Panc1 (cell line): ENCODE results near the gene ATXN1. TPM values are rescaled to one million over a fixed set of nuclear protein-coding genes. Genes with fewer than 3 reads are reported as not detected.

Experiments
- ATAC-seq: fragments of 200-7000 bp; cut with Tn5 transposase; 2 replicates; pipeline ENCODE4 v1.9.1; 2020; ENCODE audit warnings: mild to moderate bottlenecking, moderate library complexity
- BruUV-seq: library from RNA; stranded (reverse); fragments of 400-500 nt; replicated peaks from 2 replicates; lab custom pipeline; 2021; lab: Mats Ljungman, UMichigan
- CTCF ChIA-PET: fragments of 300-600 bp; sonication (Branson Sonifier 250); formaldehyde crosslinking; loops from one replicate; lab custom pipeline; 2022; ENCODE audit warnings: antibody characterized with exemption; lab: Charles Lee
- POLR2A ChIA-PET: fragments of 300-600 bp; sonication (Branson Sonifier 250); formaldehyde crosslinking; loops from one replicate; lab custom pipeline; 2022; ENCODE audit warnings: antibody characterized with exemption; lab: Charles Lee
- DNase-seq: peaks from one replicate; pipeline ENCODE4 v3.0.0-alpha.2; 2010; ENCODE audit warnings: low read depth, low spot score
- H3K27ac ChIP-seq: 2 replicates; pipeline ENCODE4 v1.5.1; 2011; ENCODE audit warnings: mild to moderate bottlenecking, low read length, inconsistent platforms
- H3K27me3 ChIP-seq: fragments of 200-500 bp; sonication (Bioruptor generic); 2 replicates; pipeline ENCODE4 v1.6.0; 2014; ENCODE audit warnings: low read length, inconsistent platforms; ENCODE audit not compliant: control insufficient read depth, insufficient read depth
- H3K36me3 ChIP-seq: fragments of 200-500 bp; sonication (Bioruptor generic); 2 replicates; pipeline ENCODE4 v1.5.1; 2014; ENCODE audit warnings: inconsistent platforms, mild to moderate bottlenecking, low read length, moderate library complexity; ENCODE audit not compliant: control insufficient read depth, insufficient read depth
- H3K4me1 ChIP-seq: 2 replicates; pipeline ENCODE4 v1.5.1; 2011; ENCODE audit warnings: inconsistent platforms, mild to moderate bottlenecking, low read length, moderate library complexity; ENCODE audit not compliant: control insufficient read depth, insufficient read depth
- H3K4me3 ChIP-seq, 2 experiments: 2 replicates each; pipeline ENCODE4 v1.5.1; 2011 to 2012; ENCODE audit warnings: low read depth in 2 of 2, low read length in 2 of 2, mild to moderate bottlenecking in 2 of 2, inconsistent platforms in 1 of 2, moderate library complexity in 1 of 2
- H3K9me3 ChIP-seq: fragments of 200-500 bp; sonication (Bioruptor generic); 2 replicates; pipeline ENCODE4 v1.5.1; 2014; ENCODE audit warnings: low read depth, mild to moderate bottlenecking, inconsistent platforms, low read length, moderate library complexity; ENCODE audit not compliant: control insufficient read depth, insufficient read depth
- POLR2AphosphoS5 ChIP-seq: IDR thresholded peaks from 2 replicates; pipeline ENCODE4 v1.6.1; 2012; ENCODE audit warnings: mild to moderate bottlenecking, low read depth, low read length, moderate library complexity
- SIN3A ChIP-seq: IDR thresholded peaks from 2 replicates; pipeline ENCODE4 v1.6.1; 2012; ENCODE audit warnings: low read depth, mild to moderate bottlenecking, low read length, moderate library complexity, borderline replicate concordance; ENCODE audit not compliant: insufficient read depth
- TCF7L2 ChIP-seq: IDR thresholded peaks from 2 replicates; pipeline ENCODE4 v1.6.1; 2011; ENCODE audit warnings: mild to moderate bottlenecking, low read depth, low read length, inconsistent platforms
- in situ Hi-C: cut with HindIII; loops from 2 replicates; pipeline ENCODE4 v1.10.0; 2016; ENCODE audit warnings: low sequenced_read_pairs, low pct_unique_long_range_greater_than_20kb
- intact Hi-C: fragments of 100-400 bp; cut with micrococcal nuclease; formaldehyde crosslinking; loops from one replicate; pipeline ENCODE4 v1.10.0; 2022; ENCODE audit not compliant: unreplicated experiment
- total RNA-seq: library from RNA; stranded (reverse); gene quantifications from one replicate; pipeline ENCODE4 v1.2.1, GENCODE V29; 2021; ENCODE audit not compliant: unreplicated experiment
- TF ChIP-seq, protein P1 (sequence below): fragments of 450-650 bp; IDR thresholded peaks from 2 replicates; pipeline ENCODE4 v1.5.1; 2017; ENCODE audit warnings: mild to moderate bottlenecking
- TF ChIP-seq, protein P2 (sequence below), 2 experiments: IDR thresholded peaks; 2 replicates each; pipeline ENCODE4 v1.6.1; 2011 to 2012; ENCODE audit warnings: low read depth in 2 of 2, control low read depth in 1 of 2, low read length in 1 of 2, mild to moderate bottlenecking in 1 of 2, moderate library complexity in 1 of 2; ENCODE audit not compliant: insufficient read depth in 1 of 2

Gene ATXN1
- total RNA-seq, 1 experiment from 2014 or later = 67.1 TPM

- Histone ChIP-seq H3K4me3 (no peak overlapping the region), H3K9me3 (no peaks in the 10 kb centered on the region), H3K27ac (no peak overlapping the region), H3K36me3 (no peaks in the 10 kb centered on the region), H3K4me1 (no peaks in the 10 kb centered on the region), H3K27me3 (no peaks in the 10 kb centered on the region)
- no peak for DNase-seq
- no TSS peak for BruUV-seq
- ChIA-PET CTCF (no interaction called here), POLR2A (no interaction called here)
- TF ChIP-seq TCF7L2 (no peak), POLR2AphosphoS5 (no peak), SIN3A (no peak)
- TF ChIP-seq, protein P1, sequence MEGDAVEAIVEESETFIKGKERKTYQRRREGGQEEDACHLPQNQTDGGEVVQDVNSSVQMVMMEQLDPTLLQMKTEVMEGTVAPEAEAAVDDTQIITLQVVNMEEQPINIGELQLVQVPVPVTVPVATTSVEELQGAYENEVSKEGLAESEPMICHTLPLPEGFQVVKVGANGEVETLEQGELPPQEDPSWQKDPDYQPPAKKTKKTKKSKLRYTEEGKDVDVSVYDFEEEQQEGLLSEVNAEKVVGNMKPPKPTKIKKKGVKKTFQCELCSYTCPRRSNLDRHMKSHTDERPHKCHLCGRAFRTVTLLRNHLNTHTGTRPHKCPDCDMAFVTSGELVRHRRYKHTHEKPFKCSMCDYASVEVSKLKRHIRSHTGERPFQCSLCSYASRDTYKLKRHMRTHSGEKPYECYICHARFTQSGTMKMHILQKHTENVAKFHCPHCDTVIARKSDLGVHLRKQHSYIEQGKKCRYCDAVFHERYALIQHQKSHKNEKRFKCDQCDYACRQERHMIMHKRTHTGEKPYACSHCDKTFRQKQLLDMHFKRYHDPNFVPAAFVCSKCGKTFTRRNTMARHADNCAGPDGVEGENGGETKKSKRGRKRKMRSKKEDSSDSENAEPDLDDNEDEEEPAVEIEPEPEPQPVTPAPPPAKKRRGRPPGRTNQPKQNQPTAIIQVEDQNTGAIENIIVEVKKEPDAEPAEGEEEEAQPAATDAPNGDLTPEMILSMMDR = no peak
- TF ChIP-seq, protein P2, sequence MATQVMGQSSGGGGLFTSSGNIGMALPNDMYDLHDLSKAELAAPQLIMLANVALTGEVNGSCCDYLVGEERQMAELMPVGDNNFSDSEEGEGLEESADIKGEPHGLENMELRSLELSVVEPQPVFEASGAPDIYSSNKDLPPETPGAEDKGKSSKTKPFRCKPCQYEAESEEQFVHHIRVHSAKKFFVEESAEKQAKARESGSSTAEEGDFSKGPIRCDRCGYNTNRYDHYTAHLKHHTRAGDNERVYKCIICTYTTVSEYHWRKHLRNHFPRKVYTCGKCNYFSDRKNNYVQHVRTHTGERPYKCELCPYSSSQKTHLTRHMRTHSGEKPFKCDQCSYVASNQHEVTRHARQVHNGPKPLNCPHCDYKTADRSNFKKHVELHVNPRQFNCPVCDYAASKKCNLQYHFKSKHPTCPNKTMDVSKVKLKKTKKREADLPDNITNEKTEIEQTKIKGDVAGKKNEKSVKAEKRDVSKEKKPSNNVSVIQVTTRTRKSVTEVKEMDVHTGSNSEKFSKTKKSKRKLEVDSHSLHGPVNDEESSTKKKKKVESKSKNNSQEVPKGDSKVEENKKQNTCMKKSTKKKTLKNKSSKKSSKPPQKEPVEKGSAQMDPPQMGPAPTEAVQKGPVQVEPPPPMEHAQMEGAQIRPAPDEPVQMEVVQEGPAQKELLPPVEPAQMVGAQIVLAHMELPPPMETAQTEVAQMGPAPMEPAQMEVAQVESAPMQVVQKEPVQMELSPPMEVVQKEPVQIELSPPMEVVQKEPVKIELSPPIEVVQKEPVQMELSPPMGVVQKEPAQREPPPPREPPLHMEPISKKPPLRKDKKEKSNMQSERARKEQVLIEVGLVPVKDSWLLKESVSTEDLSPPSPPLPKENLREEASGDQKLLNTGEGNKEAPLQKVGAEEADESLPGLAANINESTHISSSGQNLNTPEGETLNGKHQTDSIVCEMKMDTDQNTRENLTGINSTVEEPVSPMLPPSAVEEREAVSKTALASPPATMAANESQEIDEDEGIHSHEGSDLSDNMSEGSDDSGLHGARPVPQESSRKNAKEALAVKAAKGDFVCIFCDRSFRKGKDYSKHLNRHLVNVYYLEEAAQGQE (IDR thresholded peaks at IDR 0.05; ENCODE audit: insufficient read depth in 1 of 2, low read depth in 2 of 2, low read length in 1 of 2) = no peak
- intact Hi-C loops = no loop called here
- in situ Hi-C loops = no loop called here
- no peak for ATAC-seq
Measured at GRCh38 chr6:16782278-16782677, 21.0 kb upstream of the ATXN1 start.

DNA sequence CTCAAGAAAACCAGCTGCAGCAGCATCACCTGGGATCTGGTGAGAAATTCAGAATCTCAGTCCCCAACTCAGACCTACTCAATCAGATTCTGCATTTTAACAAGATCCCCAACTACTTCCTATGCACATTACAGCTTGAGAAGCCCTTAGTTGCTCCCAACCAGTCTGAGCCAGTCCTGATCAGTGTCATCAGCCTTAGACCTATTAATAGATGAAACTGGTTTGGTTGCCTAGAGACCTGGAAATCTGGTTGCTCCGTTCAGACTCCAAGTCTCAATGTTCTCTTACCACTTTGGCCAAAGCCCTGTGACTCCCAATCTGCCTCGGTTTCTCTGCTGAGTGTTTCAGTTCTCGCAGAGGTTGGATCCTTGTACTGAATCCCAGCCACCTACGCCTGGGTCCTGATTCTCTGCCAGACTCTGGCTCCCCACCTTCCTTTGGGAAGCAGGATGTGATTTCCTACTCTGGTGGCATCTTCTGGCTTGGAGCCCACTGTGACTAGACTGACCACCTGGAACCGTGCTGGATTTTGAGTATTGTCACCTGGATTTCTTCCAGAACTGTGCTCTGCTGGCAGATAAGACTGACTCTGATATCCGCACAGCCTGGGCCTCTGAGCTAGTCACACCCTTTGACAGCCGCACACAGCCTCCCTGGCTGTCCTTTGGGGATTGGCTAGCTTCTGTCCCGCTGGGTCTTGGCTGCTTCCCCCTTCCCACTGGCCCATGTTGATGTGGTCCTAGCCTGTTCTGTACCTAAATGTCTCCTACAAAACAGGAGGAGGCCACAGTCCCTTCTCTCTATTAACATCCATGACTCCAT is 20.3 kb upstream of the ATXN1 start:
- POLR2A ChIA-PET = no interaction called here
- H3K4me1 ChIP-seq = peaks cover under 1% of the 10 kb centered on the region; the same call in 1 of the 2 replicates
- no peak overlapping the region for H3K4me3 ChIP-seq
- no peaks in the 10 kb centered on the region for H3K9me3 ChIP-seq
- CTCF ChIA-PET = no interaction called here
- no peaks in the 10 kb centered on the region for H3K36me3 ChIP-seq
- DNase-seq = no peak
- no peak overlapping the region for H3K27ac ChIP-seq
- no TSS peak for BruUV-seq
- in situ Hi-C loops = no loop called here
- ATAC-seq = no peak
- no peaks in the 10 kb centered on the region for H3K27me3 ChIP-seq
- intact Hi-C loops = no loop called here
- TF ChIP-seq SIN3A = no peak
- no peak for TF ChIP-seq POLR2AphosphoS5
- TF ChIP-seq, protein P2 (IDR thresholded peaks at IDR 0.05; ENCODE audit: insufficient read depth in 1 of 2, low read depth in 2 of 2, low read length in 1 of 2) = no peak
- TF ChIP-seq TCF7L2 = no peak
- TF ChIP-seq, protein P1 = no peak
